Articular chondrocyte of knee joint (primary cell): ENCODE data around the gene IL6ST. TPM values are rescaled to one million over a fixed set of nuclear protein-coding genes. Genes with fewer than 3 reads are reported as not detected.

Experiments used
- small RNA-seq: library from RNA; depleted of rRNA; stranded (forward); fragments of <200 nt; gene quantifications from one replicate; pipeline ENCODE3, GENCODE V24; 2012
- total RNA-seq: library from RNA; depleted of rRNA; stranded (reverse); fragments of >200 nt; gene quantifications from 2 replicates; pipeline ENCODE4 v1.2.3, GENCODE V29; 2012

The IL6ST gene
- total RNA-seq: 873 and 888 TPM in 2 replicates

GRCh38 chr5:55994495-55994997 lies at the start of gene IL6ST:
Gene IL6ST (minus strand): TSS chr5:55994963. CDS start chr5:55976278, 18,685 bp downstream.

Small RNA genes within 50 kb of the gene (small RNA-seq; reads per million reads assigned to genes)
- gene AC016596.1 (not detected), gene RF01210 (not detected)

Other genes starting within 250 kb of the IL6ST start
- gene IL31RA, start 143.6 kb downstream of the IL6ST start, total RNA-seq: 0.26 and 1.4 TPM in 2 replicates
- 0.13 TPM in 1 of 2 replicates, not detected in the other for gene ANKRD55, start 238.4 kb upstream of the IL6ST start, total RNA-seq